HG03039 (cell line): ENCODE measurements around the gene CPOX.
"Not testable (repeated sequence)": the region's sequence is repeated elsewhere in the genome, so short reads cannot be mapped to it uniquely, and the experiment has no call there.

ENCODE experiments used
- ATAC-seq: cut with Tn5 transposase; IDR thresholded peaks from one replicate; pipeline ENCODE4 v1.9.1; 2021; ENCODE audit warnings: mild to moderate bottlenecking, moderate library complexity; ENCODE audit not compliant: unreplicated experiment

Gene CPOX

GRCh38 chr3:98593046-98593936 is at the start of gene CPOX:
CPOX (minus strand) TSS chr3:98593611; CDS start chr3:98593504, 107 bp downstream.
- ATAC-seq = peak; percentile 97

DNA sequence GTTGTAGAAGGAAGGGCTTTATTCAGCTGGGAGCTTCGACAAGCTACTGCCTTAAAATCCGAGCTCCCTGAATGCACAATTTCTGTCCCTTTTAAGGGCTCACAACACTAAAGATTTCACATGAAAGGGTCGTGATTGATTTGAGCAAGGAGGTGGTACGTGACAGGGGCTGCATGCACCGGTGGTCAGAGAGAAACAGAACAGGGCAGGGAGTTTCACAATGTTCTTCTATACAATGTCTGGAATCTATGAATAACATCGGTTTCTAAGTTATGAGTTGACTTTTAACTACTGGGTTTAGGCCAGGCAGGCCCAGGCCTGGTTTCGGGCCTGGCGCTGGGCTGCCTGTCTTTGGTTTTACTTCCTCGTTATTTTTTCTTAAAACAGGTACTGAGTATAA is 49.4 kb upstream of the CPOX start:
- not testable (repeated sequence) for ATAC-seq

- not testable (repeated sequence) for ATAC-seq
These were observed 48.3 kb upstream of the CPOX start for GRCh38 chr3:98641756-98642155.

GRCh38 chr3:98638515-98638914 is 45.1 kb upstream of the CPOX start:
- not testable (repeated sequence) for ATAC-seq

DNA sequence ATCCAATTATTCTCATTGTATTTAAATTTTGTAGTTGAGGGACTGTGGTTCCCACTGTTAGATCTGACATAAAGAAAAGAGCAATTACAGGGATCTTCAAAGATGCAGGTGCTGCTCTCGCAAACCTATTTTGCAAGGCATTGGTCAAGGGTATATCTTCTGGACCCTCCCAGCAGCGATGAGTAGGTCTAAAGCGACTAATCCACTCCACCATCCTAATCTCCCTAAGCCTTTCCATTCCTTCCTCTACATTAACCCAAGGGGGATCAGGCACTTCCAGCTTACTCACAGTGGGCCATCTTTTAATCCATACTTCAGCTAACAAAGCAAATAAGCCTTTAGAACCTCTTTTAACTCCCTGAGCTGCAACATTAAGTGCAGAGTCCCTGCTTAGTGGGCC is 37.0 kb upstream of the CPOX start:
- ATAC-seq = no peak

DNA sequence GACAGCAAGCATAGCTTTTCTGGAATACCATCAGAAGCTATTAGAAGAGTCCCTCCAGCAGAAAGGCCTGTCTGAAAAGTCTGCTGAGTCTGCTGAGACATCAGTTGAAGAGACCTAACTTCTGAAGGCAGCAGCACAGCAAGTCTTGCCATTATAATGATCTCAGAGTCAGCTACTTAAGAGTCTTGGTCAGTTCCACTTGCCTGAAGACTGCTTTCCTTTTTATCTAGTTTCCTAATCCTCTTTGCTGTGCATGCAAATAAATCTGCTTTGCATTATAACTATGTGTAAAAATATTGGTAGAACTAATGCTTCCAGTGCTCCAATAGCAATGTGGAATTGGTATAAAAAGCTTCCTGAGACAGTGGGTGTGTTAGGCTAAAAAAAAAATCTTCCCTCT is 34.9 kb upstream of the CPOX start:
- no peak for ATAC-seq

DNA sequence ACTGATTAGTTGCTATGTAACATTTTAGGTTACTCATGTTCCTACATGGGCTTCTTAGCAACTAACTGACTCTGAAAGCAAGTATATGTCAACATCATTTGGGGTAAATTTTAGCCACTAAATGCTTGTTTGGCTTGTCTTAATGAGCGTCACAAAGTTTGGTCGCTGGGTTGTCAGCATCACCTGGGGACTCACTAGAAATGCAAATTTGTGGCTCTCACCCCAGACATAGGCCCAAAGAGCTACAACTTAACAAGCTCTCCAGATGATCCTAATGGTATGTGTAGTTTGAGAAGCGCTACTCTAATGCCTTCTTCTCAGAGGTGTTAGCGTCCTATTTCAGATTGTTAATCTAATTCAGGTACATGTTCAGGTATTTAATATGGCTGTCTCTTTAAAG is 32.7 kb upstream of the CPOX start:
- ATAC-seq = no peak

DNA sequence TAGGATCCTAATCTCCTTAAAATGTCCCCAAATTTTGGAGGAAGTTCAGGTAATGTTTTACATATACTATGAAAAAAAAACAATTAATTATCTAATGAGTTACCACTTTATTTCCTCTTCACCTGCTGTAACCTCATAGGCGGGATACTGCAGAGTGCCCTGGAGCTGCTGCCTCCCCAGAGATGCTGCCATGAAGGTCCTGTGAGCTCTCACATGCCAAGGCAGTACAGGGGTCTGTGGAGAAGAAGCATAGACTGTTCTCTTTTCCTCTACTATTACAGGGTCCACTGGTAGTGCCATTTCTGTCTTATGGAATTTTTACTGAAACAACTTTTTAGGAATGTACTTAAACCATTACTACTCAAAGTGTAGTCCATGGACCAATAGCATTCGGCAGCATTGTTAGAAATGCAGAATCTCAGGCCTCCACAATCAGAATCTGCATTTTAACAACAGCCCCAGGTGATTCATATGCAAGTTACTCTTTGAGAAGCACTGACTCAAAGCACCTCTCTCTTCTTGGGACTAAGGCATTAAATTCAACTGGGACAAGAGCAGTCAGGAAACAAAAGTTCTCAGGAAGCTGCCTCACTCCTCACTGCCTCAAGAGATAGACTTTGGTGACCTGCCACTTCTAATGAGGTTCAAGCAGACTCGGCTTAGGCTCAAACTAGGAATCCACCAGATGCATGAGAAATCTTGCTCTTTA is 30.3 kb upstream of the CPOX start:
- no peak for ATAC-seq

GRCh38 chr3:98617841-98618240 is 24.4 kb upstream of the CPOX start:
- ATAC-seq = no peak

GRCh38 chr3:98613616-98614015 is 20.2 kb upstream of the CPOX start:
- ATAC-seq = peak; percentile 5

- peak; percentile 87 for ATAC-seq
These were observed 19.6 kb upstream of the CPOX start for GRCh38 chr3:98612996-98613517.

GRCh38 chr3:98612587-98612986 is 19.2 kb upstream of the CPOX start:
- peak; percentile 44 for ATAC-seq

- ATAC-seq = no peak
These were observed 14.6 kb upstream of the CPOX start for GRCh38 chr3:98608029-98608428.

DNA sequence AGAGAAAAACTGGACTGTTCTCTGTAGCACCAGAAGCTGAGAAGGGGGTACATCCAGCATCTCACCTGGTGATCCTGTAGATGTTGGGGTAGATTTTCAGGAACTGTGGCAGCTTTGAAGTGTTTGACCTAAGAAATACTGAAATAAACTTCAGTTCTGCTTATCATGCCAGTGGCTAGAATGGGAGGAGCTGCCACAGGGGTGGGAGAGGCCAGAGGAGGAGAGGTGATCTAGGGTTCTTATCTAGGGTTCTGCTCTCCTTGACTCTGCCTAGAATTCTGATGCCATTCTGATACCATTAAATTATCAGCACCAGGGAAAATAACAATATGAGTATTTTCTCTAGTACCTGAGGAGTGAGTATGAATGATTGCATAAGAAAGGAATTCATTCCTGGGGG is 10.2 kb upstream of the CPOX start:
- ATAC-seq = no peak

- peak; percentile 73 for ATAC-seq
These were observed 8.8 kb upstream of the CPOX start for GRCh38 chr3:98602078-98602678.

GRCh38 chr3:98601180-98601579 is 7.8 kb upstream of the CPOX start:
- ATAC-seq = no peak

GRCh38 chr3:98600412-98601095 is 7.1 kb upstream of the CPOX start:
- ATAC-seq = no peak

DNA sequence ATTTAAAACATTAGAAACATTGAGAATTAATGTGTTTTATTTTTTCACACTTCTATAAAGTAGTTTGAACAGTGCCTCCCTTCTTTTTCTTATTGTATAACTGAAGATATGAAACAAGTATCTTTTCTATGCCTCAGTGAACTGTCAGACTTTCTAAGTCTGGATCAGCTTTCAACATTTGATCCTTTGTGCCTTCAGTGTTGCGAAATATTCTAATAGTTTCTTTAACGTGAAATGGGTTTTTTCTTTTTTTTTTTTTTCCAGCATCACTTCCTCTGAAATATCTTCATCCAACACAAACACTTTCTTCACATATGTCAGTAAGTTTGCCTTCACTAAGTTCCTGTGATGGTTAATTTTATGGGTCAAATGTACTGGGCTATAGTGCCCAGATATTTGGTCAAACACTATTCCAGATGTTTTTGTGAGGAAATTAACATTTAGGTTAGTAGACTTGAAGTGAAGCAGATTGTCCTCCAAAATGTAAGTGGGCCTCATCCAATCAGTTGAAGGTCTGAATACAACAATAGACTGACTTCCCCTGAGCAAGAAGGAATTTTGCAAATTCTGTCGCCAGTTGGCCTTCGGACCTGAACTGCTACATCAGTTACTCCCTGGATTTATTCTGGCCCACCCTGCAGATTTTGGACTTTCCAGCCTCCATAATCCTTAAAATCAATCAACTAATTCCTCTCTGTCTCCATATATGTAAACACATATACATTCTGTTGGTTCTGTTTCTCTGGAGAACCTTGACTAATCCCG is 6.4 kb upstream of the CPOX start:
- ATAC-seq = no peak

- ATAC-seq = no peak
These were observed 5.1 kb upstream of the CPOX start for GRCh38 chr3:98598492-98598891.
